Keratinocyte (primary cell): ENCODE data around the gene ADAMTSL3. TPM values are rescaled to one million over a fixed set of nuclear protein-coding genes. Genes with fewer than 3 reads are reported as not detected.

Experiments used
- DNase-seq: peaks from one replicate; pipeline ENCODE4 v3.0.0-alpha.2; 2011; ENCODE audit warnings: low read depth, missing footprints, low spot score
- FAIRE-seq: peaks from 2 replicates; lab custom pipeline; 2011; peaks lifted over from hg19 to GRCh38; lab: Jason Lieb, UNC
- H2AFZ ChIP-seq: 2 replicates; pipeline ENCODE4 v1.6.0; 2012; ENCODE audit warnings: low read length, control low read depth, inconsistent platforms; ENCODE audit not compliant: control insufficient read depth
- H3K27ac ChIP-seq: 2 replicates; pipeline ENCODE4 v1.5.1; 2011; ENCODE audit warnings: low read length; ENCODE audit not compliant: control insufficient read depth, insufficient read depth
- H3K27me3 ChIP-seq: 3 replicates; pipeline ENCODE4 v1.6.0; 2011; ENCODE audit warnings: low read length; ENCODE audit not compliant: control insufficient read depth, insufficient read depth; ENCODE audit errors: extremely low read depth
- H3K36me3 ChIP-seq, 2 experiments: 2 replicates in 1 of 2; 3 replicates in 1 of 2; pipeline ENCODE4 v1.5.1; 2011; ENCODE audit warnings: low read length in 2 of 2, mild to moderate bottlenecking in 1 of 2; ENCODE audit not compliant: control insufficient read depth in 2 of 2, insufficient read depth in 2 of 2; ENCODE audit errors: extremely low read depth in 1 of 2
- H3K4me1 ChIP-seq: 3 replicates; pipeline ENCODE4 v1.5.1; 2011; ENCODE audit warnings: low read length; ENCODE audit not compliant: control insufficient read depth, insufficient read depth; ENCODE audit errors: extremely low read depth
- H3K4me2 ChIP-seq: 3 replicates; pipeline ENCODE4 v1.6.0; 2011; ENCODE audit warnings: low read depth, low read length; ENCODE audit not compliant: control insufficient read depth, insufficient read depth; ENCODE audit errors: extremely low read depth
- H3K4me3 ChIP-seq, 3 experiments: fragments of 200-600 bp in 1 of 3; sonication (generic) in 1 of 3; 2 replicates in 2 of 3; 3 replicates in 1 of 3; pipeline ENCODE4 v1.5.1; 2011 to 2016; ENCODE audit warnings: low read length in 3 of 3, mild to moderate bottlenecking in 3 of 3, control low read depth in 2 of 3, inconsistent platforms in 1 of 3, low read depth in 1 of 3, mixed read lengths in 1 of 3, mixed run types in 1 of 3, moderate library complexity in 1 of 3; ENCODE audit not compliant: control insufficient read depth in 2 of 3, insufficient read depth in 2 of 3; ENCODE audit errors: extremely low read depth in 1 of 3
- H3K79me2 ChIP-seq: 2 replicates; pipeline ENCODE4 v1.6.0; 2012; ENCODE audit warnings: low read length; ENCODE audit not compliant: control insufficient read depth, insufficient read depth
- H3K9ac ChIP-seq: 3 replicates; pipeline ENCODE4 v1.6.0; 2011; ENCODE audit warnings: low read length; ENCODE audit not compliant: control insufficient read depth, insufficient read depth; ENCODE audit errors: extremely low read depth
- H3K9me1 ChIP-seq: 3 replicates; pipeline ENCODE4 v1.6.0; 2011; ENCODE audit warnings: low read length; ENCODE audit not compliant: control insufficient read depth, insufficient read depth; ENCODE audit errors: extremely low read depth
- H3K9me3 ChIP-seq: 2 replicates; pipeline ENCODE4 v1.5.1; 2012; ENCODE audit warnings: low read depth, low read length; ENCODE audit not compliant: control insufficient read depth
- H4K20me1 ChIP-seq: 3 replicates; pipeline ENCODE4 v1.6.0; 2011; ENCODE audit warnings: low read length; ENCODE audit not compliant: control insufficient read depth, insufficient read depth; ENCODE audit errors: extremely low read depth
- CTCF ChIP-seq, 3 experiments: IDR thresholded peaks in 1 of 3; conservative IDR thresholded peaks in 1 of 3; optimal IDR thresholded peaks in 1 of 3; 2 replicates in 2 of 3; 3 replicates in 1 of 3; pipeline versions ENCODE3 to v1.5.1; 2011; ENCODE audit warnings: low read length in 3 of 3, mild to moderate bottlenecking in 3 of 3, moderate library complexity in 2 of 3, control low read depth in 1 of 3, inconsistent platforms in 1 of 3; ENCODE audit not compliant: insufficient read depth in 2 of 3; ENCODE audit errors: extremely low read depth in 1 of 3
- EZH2 ChIP-seq: IDR thresholded peaks from one replicate; pipeline ENCODE4 v1.6.1; 2012; ENCODE audit warnings: inconsistent platforms, mild to moderate bottlenecking, low read length, moderate library complexity
- dilution Hi-C: fragments of 300-500 bp; cut with MboI; formaldehyde crosslinking; loops from one replicate; pipeline ENCODE4 v1.7.0; 2020; ENCODE audit warnings: low sequenced_read_pairs; ENCODE audit not compliant: extremely low pct_ligation_motif_present
- polyA plus RNA-seq, 5 experiments: library from polyadenylated mRNA; depleted of rRNA in 3 of 5; stranded (reverse) in 3 of 5; stranded (forward) in 1 of 5; unstranded in 1 of 5; fragments of >200 nt; gene quantifications; 1 replicate in 1 of 5; 2 replicates in 3 of 5; 3 replicates in 1 of 5; pipeline versions ENCODE4 v1.2.1 to v1.2.3, GENCODE V29; 2011 to 2012; ENCODE audit warnings: missing spikeins in 2 of 5, low read depth in 1 of 5, low replicate concordance in 1 of 5

The ADAMTSL3 gene
- polyA plus RNA-seq, 1 donor (not counting 4 experiments of a cell fraction or from before 2014, with no cell fraction given) = 0.01 TPM

GRCh38 chr15:83998486-83998885 lies 344.6 kb downstream of the ADAMTSL3 start:
- Histone ChIP-seq H3K9me1 (no peaks in the 10 kb centered on the region), H2AFZ (peak overlapping the region; percentile 24), H3K4me1 (peaks cover 34% of the 10 kb centered on the region), H3K9me3 (no peaks in the 10 kb centered on the region), H3K36me3 (no peaks in the 10 kb centered on the region), H3K4me2 (peak overlapping the region; percentile 2), H3K9ac (no peak overlapping the region), H3K27ac (no peak overlapping the region), H3K79me2 (no peaks in the 10 kb centered on the region), H3K4me3 (no peak overlapping the region), H4K20me1 (no peaks in the 10 kb centered on the region), H3K27me3 (no peaks in the 10 kb centered on the region)
- DNase-seq (no peak), FAIRE-seq (no peak)
- TF ChIP-seq EZH2 (no peak), CTCF (optimal IDR thresholded peaks at IDR 0.05 in 1 of 3, IDR thresholded peaks at IDR 0.05 in 1 of 3, conservative IDR thresholded peaks at IDR 0.05 in 1 of 3; ENCODE audit: extremely low read depth in 1 of 3, insufficient read depth in 2 of 3, low read length in 3 of 3) (no peak)
- dilution Hi-C loops = no loop called here

GRCh38 chr15:83999396-84000135 lies 345.6 kb downstream of the ADAMTSL3 start:
- Histone ChIP-seq H3K4me3 (no peak overlapping the region), H3K27me3 (no peaks in the 10 kb centered on the region), H3K4me1 (peaks cover 34% of the 10 kb centered on the region), H3K9me3 (no peaks in the 10 kb centered on the region), H2AFZ (no peak overlapping the region), H3K27ac (peak overlapping the region; percentile 77), H3K9ac (no peak overlapping the region), H3K79me2 (no peaks in the 10 kb centered on the region), H4K20me1 (no peaks in the 10 kb centered on the region), H3K4me2 (peak overlapping the region; percentile 30), H3K36me3 (no peaks in the 10 kb centered on the region), H3K9me1 (no peaks in the 10 kb centered on the region)
- dilution Hi-C loops = no loop called here
- peak; percentile 23 for FAIRE-seq
- no peak for TF ChIP-seq EZH2
- no peak for TF ChIP-seq CTCF (optimal IDR thresholded peaks at IDR 0.05 in 1 of 3, IDR thresholded peaks at IDR 0.05 in 1 of 3, conservative IDR thresholded peaks at IDR 0.05 in 1 of 3; ENCODE audit: extremely low read depth in 1 of 3, insufficient read depth in 2 of 3, low read length in 3 of 3)
- DNase-seq = no peak
